CD14-positive monocyte (primary cell): Measurements from ENCODE around the gene GPHN. TPM values are rescaled to one million over a fixed set of nuclear protein-coding genes. Genes with fewer than 3 reads are reported as not detected.

Source experiments
- DNase-seq, 3 donors: peaks; one replicate each; pipeline ENCODE4 v3.0.0-alpha.2; 2011 to 2022
- H2AFZ ChIP-seq: 2 replicates; pipeline ENCODE4 v1.6.0; 2012; ENCODE audit warnings: mild to moderate bottlenecking, low read depth, low read length, inconsistent platforms; ENCODE audit not compliant: insufficient read depth, poor library complexity, severe bottlenecking
- H3K27ac ChIP-seq, 2 donors: 1 replicate in 1 of 2; 2 replicates in 1 of 2; pipeline ENCODE4 v1.5.1; 2012 to 2013; ENCODE audit warnings: low read length in 2 of 2, control low read depth in 1 of 2, inconsistent platforms in 1 of 2, low read depth in 1 of 2, mild to moderate bottlenecking in 1 of 2
- H3K27me3 ChIP-seq, 2 donors: one replicate each; pipeline versions ENCODE4 v1.6.0 to v1.6.1; 2011 to 2013; ENCODE audit warnings: low read length in 2 of 2; ENCODE audit not compliant: control insufficient read depth in 2 of 2, insufficient read depth in 2 of 2
- H3K36me3 ChIP-seq, 2 donors: replicated peaks in 1 of 2; 1 replicate in 1 of 2; 2 replicates in 1 of 2; pipeline versions ENCODE4 v1.5.1 to v1.6.1; 2012 to 2013; ENCODE audit warnings: low read length in 2 of 2, control low read depth in 1 of 2, inconsistent platforms in 1 of 2, mild to moderate bottlenecking in 1 of 2; ENCODE audit not compliant: insufficient read depth in 2 of 2, control insufficient read depth in 1 of 2
- H3K4me1 ChIP-seq, 2 donors: 1 replicate in 1 of 2; 2 replicates in 1 of 2; pipeline versions ENCODE4 v1.5.1 to v1.6.1; 2012 to 2013; ENCODE audit warnings: low read length in 2 of 2, control low read depth in 1 of 2, inconsistent platforms in 1 of 2, mild to moderate bottlenecking in 1 of 2, moderate library complexity in 1 of 2; ENCODE audit not compliant: insufficient read depth in 2 of 2, control insufficient read depth in 1 of 2
- H3K4me2 ChIP-seq: replicated peaks from 2 replicates; pipeline ENCODE3; 2012; ENCODE audit warnings: low read length, moderate library complexity, mild to moderate bottlenecking; ENCODE audit not compliant: poor library complexity, severe bottlenecking; ENCODE audit errors: extremely low read depth
- H3K4me3 ChIP-seq, 3 experiments: fragments of 200-600 bp in 1 of 3; sonication (generic) in 1 of 3; replicated peaks in 1 of 3; 1 replicate in 2 of 3; 2 replicates in 1 of 3; pipeline ENCODE4 v1.5.1; 2011 to 2013; ENCODE audit warnings: low read length in 3 of 3, mild to moderate bottlenecking in 3 of 3, control low read depth in 2 of 3, low read depth in 2 of 3, inconsistent platforms in 1 of 3, moderate library complexity in 1 of 3
- H3K79me2 ChIP-seq: 2 replicates; pipeline ENCODE4 v1.6.0; 2012; ENCODE audit warnings: mild to moderate bottlenecking, control low read depth, inconsistent platforms, low read length, moderate library complexity; ENCODE audit not compliant: insufficient read depth
- H3K9ac ChIP-seq: 2 replicates; pipeline ENCODE4 v1.6.0; 2017; ENCODE audit warnings: low read length, mild to moderate bottlenecking; ENCODE audit not compliant: insufficient read depth, poor library complexity, severe bottlenecking
- H3K9me3 ChIP-seq, 2 donors: replicated peaks in 1 of 2; 1 replicate in 1 of 2; 2 replicates in 1 of 2; pipeline versions ENCODE4 v1.5.1 to v1.6.1; 2012 to 2013; ENCODE audit warnings: low read length in 2 of 2, control low read depth in 1 of 2; ENCODE audit not compliant: control insufficient read depth in 1 of 2, insufficient read depth in 1 of 2
- H4K20me1 ChIP-seq: 2 replicates; pipeline ENCODE4 v1.6.0; 2012; ENCODE audit warnings: mild to moderate bottlenecking, low read length, control low read depth, moderate library complexity; ENCODE audit not compliant: insufficient read depth
- H3K27ac Mint-ChIP-seq, 7 donors: one replicate each; pipeline ENCODE4 v1.8.0; 2020; ENCODE audit warnings: mild to moderate bottlenecking in 7 of 7, mixed read lengths in 7 of 7, moderate library complexity in 6 of 7, inconsistent platforms in 2 of 7
- H3K27me3 Mint-ChIP-seq, 3 donors: one replicate each; pipeline ENCODE4 v1.8.0; 2021 to 2022; ENCODE audit warnings: low read depth in 3 of 3, mild to moderate bottlenecking in 3 of 3, mixed read lengths in 3 of 3, moderate library complexity in 3 of 3, inconsistent platforms in 1 of 3
- H3K36me3 Mint-ChIP-seq, 2 donors: one replicate each; pipeline ENCODE4 v1.8.0; 2020; ENCODE audit warnings: mixed read lengths in 2 of 2, inconsistent platforms in 1 of 2, mild to moderate bottlenecking in 1 of 2
- H3K4me1 Mint-ChIP-seq: one replicate; pipeline ENCODE4 v1.8.0; 2020; ENCODE audit warnings: mild to moderate bottlenecking, mixed read lengths
- H3K4me3 Mint-ChIP-seq, 2 donors: one replicate each; pipeline ENCODE4 v1.8.0; 2020; ENCODE audit warnings: mild to moderate bottlenecking in 2 of 2, mixed read lengths in 2 of 2, moderate library complexity in 1 of 2
- H3K9me3 Mint-ChIP-seq, 7 donors: one replicate each; pipeline ENCODE4 v1.8.0; 2020 to 2022; ENCODE audit warnings: mixed read lengths in 7 of 7, mild to moderate bottlenecking in 6 of 7, moderate library complexity in 6 of 7, inconsistent platforms in 2 of 7
- WGBS: methylation state at CpG from one replicate; pipeline ENCODE4 v1.1.5; 2013; ENCODE audit warnings: missing lambda C conversion rate; ENCODE audit not compliant: insufficient coverage; 5-methylcytosine and 5-hydroxymethylcytosine counted together
- intact Hi-C, 2 donors: fragments of 100-400 bp; cut with micrococcal nuclease; formaldehyde crosslinking; loops; one replicate each; pipeline versions ENCODE4 v1.15.0 to v1.15.1; 2023
- polyA plus RNA-seq, 3 donors: library from polyadenylated mRNA; depleted of rRNA in 1 of 3; unstranded in 2 of 3; stranded (reverse) in 1 of 3; fragments of 300-500 nt in 2 of 3; fragments of >200 nt in 1 of 3; fragmentation: Illumina TruSeq in 2 of 3; gene quantifications; 1 replicate in 2 of 3; 2 replicates in 1 of 3; pipeline ENCODE4 v1.2.3, GENCODE V29; 2012 to 2021
- TF ChIP-seq, protein P1 (sequence below): fragments of 200-600 bp; IDR thresholded peaks from one replicate; pipeline ENCODE4 v1.8.0; 2022; ENCODE audit warnings: antibody characterized with exemption, mild to moderate bottlenecking

GPHN gene
- polyA plus RNA-seq, 3 donors = 1.9 to 3.1 (median 3.0) TPM

DNA sequence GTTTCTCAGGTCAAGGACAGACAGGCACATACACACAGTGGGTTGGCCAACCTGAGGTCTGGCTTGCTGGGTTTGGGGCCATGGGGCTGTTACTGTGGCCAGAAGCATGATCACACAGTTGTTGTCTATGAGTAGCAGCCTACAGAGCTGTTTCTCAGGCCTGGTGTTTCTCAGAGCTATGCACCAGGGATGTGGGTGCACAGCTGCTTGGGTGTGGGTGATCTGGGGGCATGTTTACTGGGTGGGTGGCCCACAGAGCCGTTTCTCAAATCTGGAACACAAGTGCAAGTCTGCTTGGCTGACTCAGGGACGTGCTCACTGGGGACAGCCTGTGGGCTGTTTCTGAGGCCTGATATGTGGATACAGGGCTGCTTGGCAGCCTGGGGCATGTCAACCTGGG is 710.2 kb downstream of the GPHN start:
- no peak overlapping the region for H3K4me3 ChIP-seq
- H2AFZ ChIP-seq = no peak overlapping the region
- no peaks in the 10 kb centered on the region for H4K20me1 ChIP-seq
- TF ChIP-seq, protein P1, sequence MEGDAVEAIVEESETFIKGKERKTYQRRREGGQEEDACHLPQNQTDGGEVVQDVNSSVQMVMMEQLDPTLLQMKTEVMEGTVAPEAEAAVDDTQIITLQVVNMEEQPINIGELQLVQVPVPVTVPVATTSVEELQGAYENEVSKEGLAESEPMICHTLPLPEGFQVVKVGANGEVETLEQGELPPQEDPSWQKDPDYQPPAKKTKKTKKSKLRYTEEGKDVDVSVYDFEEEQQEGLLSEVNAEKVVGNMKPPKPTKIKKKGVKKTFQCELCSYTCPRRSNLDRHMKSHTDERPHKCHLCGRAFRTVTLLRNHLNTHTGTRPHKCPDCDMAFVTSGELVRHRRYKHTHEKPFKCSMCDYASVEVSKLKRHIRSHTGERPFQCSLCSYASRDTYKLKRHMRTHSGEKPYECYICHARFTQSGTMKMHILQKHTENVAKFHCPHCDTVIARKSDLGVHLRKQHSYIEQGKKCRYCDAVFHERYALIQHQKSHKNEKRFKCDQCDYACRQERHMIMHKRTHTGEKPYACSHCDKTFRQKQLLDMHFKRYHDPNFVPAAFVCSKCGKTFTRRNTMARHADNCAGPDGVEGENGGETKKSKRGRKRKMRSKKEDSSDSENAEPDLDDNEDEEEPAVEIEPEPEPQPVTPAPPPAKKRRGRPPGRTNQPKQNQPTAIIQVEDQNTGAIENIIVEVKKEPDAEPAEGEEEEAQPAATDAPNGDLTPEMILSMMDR = no peak
- H3K27me3 ChIP-seq = no peaks in the 10 kb centered on the region
- H3K4me2 ChIP-seq = no peak overlapping the region
- no peak for DNase-seq
- H3K9me3 ChIP-seq = peaks cover 0 to 9% of the 10 kb centered on the region in 2 donors
- H3K27ac ChIP-seq = no peak overlapping the region
- no peak overlapping the region for H3K9ac ChIP-seq
- no peaks in the 10 kb centered on the region for H3K36me3 Mint-ChIP-seq
- intact Hi-C loops = no loop called here
- no peak overlapping the region for H3K4me3 Mint-ChIP-seq
- H3K4me1 Mint-ChIP-seq = no peaks in the 10 kb centered on the region
- H3K27me3 Mint-ChIP-seq = peaks cover 1 to 2% (median 2%) of the 10 kb centered on the region in 3 donors
- H3K79me2 ChIP-seq = no peaks in the 10 kb centered on the region
- H3K9me3 Mint-ChIP-seq = peaks cover 0 to 8% (median 3%) of the 10 kb centered on the region in 7 donors
- H3K36me3 ChIP-seq = no peaks in the 10 kb centered on the region
- no peak overlapping the region for H3K27ac Mint-ChIP-seq
- H3K4me1 ChIP-seq = no peaks in the 10 kb centered on the region
- whole genome bisulfite sequencing = 90% methylated on average over 2 of the region's 2 CpGs

DNA sequence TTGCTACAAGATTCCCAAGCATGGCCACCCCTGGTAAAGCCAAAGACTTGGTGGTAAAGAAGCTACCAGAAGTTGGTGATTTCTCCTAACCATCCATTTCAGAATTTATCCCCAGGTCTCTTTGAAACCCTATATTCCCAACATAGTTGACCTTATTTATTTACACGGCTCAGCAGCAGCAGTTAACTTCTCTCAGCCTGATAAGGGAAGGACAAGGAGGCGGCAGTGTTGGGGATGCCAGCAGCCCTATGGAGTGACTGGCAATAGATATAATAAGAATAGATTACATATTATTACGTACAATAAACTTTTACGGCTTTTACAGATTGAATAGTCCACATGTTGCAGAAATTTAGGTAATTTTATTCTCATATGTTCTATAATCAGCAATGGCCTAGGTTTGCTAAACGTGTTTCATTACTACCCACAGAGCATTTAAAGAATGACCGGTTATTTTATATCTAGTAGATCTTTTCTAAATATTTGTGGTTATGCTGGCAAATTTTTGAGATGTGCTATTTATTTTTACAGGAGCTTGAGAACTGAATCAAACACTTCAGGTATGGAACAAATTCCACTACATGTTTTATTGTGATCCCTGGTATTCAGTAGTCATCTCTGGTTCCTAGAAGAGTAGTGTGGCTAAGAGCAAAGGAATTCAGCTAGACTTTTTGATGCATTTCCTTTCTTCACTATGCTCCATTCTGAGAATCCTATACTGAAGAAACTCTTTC is 713.5 kb downstream of the GPHN start:
- Histone ChIP-seq H3K27me3 (no peaks in the 10 kb centered on the region), H3K79me2 (no peaks in the 10 kb centered on the region), H3K4me1 (no peaks in the 10 kb centered on the region), H3K9ac (no peak overlapping the region), H3K36me3 (no peaks in the 10 kb centered on the region), H3K4me3 (no peak overlapping the region), H3K4me2 (no peak overlapping the region), H2AFZ (no peak overlapping the region), H3K27ac (no peak overlapping the region), H3K9me3 (peaks cover 0 to 9% of the 10 kb centered on the region in 2 donors), H4K20me1 (no peaks in the 10 kb centered on the region)
- intact Hi-C loops = no loop called here
- H3K4me1 Mint-ChIP-seq = no peaks in the 10 kb centered on the region
- peaks cover 0 to 8% (median 3%) of the 10 kb centered on the region in 7 donors for H3K9me3 Mint-ChIP-seq
- no peaks in the 10 kb centered on the region for H3K36me3 Mint-ChIP-seq
- DNase-seq = no peak
- H3K27me3 Mint-ChIP-seq = peaks cover 2 to 7% (median 3%) of the 10 kb centered on the region in 3 donors
- WGBS = no CpG with 5 or more reads among the region's 6 CpGs
- H3K27ac Mint-ChIP-seq = no peak overlapping the region
- TF ChIP-seq, protein P1 = no peak
- no peak overlapping the region for H3K4me3 Mint-ChIP-seq
